HG03135 (cell line): ENCODE measurements around the gene GAPVD1.
A peak's percentile ranks its signal among the peaks of the same experiment; 100 is the strongest.

Source experiments
- ATAC-seq: cut with Tn5 transposase; IDR thresholded peaks from one replicate; pipeline ENCODE4 v1.9.1; 2021; ENCODE audit warnings: mild to moderate bottlenecking, moderate library complexity; ENCODE audit not compliant: unreplicated experiment

The GAPVD1 gene

DNA sequence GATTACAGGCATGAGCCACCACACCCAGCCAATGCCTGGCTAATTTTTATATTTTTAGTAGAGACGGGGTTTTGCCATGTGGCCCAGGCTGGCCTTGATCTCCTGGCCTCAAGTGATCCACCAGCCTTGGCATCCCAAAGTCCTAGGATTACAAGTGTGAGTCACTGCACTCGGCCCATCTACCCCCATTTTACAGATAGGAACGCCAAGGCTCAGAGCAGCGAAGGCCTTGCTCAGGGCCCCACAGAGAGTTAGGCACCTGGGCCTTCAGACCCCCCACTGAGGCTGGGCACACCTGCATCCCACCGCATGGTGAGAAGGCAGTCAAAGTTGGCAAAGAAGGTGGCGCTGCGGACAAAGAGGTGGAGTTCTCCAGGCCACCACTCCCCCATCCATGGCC lies 143.1 kb downstream of the GAPVD1 start:
- no peak for ATAC-seq

DNA sequence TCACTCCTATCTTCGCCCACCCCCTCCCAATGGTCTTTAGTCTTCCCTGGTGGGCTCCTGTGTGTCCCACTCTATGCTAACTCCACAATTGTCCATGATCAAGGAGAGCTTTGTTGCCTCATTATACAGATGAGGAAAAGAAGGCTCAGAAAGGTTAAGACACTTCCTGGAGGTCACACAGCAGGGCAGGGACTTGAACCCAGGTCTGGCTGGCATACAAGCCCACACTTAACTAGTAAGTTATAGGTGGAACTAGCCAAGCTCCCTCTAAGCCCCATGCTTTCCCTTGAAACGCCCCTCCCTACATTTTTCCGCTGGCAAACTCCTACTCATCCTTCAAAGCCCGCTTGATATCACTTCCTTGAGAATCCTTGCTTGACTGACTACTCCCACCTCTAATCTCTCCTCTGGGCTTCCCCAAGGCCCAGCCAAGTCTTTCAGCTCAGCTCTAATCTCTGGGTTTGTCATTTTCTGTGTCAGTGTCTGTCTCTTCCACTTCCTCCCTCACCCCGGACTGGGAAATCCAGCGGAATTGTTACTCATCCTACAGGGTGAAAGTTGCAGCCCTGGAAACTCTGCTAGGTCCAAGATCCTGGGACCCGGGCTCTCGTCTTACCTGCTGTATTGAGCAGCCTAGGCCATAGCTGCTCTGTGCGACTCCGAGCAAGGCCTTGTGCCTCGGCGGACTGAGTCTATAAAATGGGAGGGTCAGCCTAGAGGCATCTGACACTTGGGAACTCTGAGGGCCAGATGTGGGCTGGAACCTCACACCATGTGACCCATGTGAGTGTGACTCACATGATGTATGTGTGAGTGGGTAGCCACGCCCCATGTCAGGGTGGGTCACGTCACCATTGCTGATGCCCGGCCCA lies 144.5 kb downstream of the GAPVD1 start:
- ATAC-seq = no peak

DNA sequence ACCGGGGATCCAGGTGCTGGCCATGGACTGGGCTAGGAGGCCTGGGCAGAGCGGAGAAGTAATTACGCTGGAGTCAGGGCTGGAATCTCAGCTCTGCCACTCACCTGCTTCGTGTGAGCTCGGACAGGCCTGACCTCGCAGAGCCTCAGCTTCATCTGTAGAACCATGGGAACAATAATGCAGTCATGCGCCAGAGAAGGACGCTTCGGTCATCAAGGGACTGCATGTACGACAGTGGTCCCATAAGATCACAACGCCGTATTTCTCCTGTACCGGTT lies 145.1 kb downstream of the GAPVD1 start:
- no peak for ATAC-seq

DNA sequence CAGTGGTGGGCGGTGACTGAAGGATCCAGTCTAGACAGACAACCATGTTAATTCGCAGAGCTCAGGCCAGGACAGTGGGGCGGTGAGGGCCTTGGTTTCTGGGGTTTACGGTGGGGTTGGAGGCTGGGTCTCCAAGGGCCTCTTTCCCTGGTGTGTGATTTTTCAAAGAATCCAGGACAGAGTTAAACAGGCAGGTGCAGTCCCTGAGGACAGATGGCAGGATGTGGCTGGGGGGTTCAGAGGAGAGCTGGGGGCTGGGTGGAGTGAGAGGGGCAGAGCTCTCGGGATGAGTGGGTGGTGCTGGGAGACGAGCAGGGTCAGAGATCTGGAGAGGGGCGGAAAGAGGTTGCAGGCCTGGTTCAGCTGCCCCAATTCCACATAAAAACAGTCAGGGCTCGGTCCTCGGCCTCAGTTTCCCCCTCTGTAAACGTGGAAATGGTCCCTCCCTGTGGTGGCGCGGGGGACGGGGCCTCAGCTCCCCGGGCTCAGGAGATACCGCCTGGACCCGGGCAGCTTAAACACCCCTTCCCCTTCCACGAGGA lies 145.9 kb downstream of the GAPVD1 start:
- ATAC-seq = no peak

DNA sequence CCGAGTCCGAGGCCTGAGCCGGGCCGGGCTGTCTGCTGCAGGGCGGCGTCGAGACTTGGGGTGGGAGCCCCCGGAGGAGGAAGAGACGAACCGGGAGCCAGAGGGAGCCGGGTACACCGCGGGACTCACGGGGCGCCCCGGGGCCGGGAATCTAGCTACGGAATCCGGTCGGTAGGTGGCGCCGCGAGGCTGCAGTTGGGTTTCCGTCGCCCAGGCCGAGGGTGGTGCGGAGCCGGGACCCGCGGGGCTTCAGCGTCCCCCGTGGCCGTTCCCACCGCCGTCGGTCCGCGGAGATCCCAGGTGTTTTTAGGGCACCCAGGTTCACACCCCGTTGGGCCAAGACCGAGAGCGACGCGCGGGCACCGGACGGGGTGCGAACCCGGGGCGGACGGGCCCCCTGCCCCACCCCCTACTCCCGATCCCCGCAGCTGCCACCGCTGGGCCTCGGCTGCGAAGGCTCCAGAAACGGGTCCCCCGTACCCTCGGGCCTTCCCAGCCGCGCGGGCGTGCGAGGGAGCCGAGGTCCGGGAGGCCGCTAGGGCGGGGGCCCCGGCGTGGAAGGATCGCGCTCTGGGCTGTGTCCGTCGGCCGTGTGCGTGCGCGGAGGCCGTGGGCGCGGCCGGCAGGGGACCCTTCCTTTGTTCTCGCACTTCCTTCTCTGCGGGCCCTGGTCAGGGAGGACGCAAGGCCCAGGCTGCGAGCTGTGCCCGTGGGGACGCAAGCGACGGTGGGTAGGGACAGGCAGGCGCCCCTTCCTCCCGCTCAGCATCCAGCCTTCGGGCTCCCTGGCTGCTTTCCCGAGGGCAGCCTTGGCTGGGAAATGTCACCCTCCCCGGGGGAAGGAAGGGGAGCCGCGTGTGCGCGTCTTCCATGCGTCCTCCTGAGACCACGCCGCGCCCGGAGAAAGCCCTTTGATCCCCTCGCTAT lies 146.6 kb downstream of the GAPVD1 start:
- peak; percentile 76 for ATAC-seq

DNA sequence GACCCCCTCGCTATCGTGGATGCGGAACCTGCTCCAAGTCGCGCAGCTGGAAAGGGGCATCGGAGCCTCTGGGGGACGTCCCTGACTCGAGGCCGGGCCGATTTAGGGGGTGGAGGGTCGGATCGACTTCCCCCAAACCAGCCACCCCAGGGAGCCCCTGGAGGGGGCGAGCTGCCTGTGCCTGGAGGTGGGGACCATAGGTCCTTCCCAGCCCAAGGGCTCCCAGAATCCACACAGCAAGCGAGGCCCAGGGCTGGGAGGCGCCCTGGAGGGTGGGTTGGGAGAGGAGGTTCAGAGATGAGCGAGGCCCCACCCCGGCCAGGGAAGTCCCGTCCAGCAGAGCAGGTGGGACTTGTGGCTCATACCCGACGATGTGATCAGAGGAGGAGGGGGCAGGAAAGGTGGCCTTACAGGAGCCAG lies 147.6 kb downstream of the GAPVD1 start:
- ATAC-seq = no peak

DNA sequence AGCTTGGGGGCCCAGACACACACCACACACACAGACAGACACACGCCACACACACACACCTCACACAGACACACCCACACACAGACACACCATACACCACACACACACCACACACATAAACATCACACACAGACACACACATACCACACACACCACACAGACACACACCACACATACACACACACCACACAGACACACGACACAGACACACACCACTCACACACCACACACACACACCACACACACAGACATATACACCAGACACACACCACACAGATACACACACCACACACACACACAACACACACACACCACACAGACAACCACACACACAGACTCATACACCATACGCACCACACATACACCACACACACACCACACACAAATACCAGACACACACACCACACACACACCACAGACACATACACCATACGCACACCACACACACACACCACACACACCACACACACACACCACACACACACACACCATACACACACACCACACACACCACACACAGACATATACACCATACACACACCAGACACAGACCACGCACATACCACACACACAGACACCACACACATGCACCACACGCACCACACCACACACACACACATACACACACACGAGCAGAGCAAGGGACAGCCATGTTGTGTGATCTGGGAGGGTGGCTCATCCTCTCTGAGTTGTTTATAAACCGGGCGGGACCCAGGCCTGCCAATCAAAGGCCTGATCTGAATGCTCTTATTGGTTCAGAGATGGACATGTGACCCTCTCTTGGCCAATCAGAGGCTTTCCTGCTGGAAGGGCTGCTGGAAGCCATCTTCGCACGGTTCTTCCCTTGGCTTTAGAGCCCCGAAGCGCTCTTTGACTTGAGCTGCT lies 148.3 kb downstream of the GAPVD1 start:
- no peak for ATAC-seq

DNA sequence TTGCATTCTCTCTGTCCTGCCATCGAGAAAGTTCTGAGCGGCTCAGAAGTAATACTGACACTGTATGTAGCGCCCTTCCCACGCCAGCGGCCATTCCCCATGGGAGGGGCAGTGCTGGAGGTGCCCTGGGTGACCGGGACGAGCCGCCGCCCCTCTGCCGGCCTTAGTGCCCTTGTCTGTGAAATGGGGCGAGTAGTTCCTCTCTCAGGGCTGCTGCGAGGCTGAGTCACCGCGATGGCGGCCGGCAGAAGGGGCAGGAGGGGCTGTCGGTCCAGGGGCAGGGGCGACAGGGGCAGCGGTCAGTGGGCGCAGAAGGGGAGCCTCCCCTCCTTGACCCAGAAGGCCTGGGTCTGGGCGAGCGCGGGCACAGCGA lies 148.9 kb downstream of the GAPVD1 start:
- ATAC-seq = no peak

DNA sequence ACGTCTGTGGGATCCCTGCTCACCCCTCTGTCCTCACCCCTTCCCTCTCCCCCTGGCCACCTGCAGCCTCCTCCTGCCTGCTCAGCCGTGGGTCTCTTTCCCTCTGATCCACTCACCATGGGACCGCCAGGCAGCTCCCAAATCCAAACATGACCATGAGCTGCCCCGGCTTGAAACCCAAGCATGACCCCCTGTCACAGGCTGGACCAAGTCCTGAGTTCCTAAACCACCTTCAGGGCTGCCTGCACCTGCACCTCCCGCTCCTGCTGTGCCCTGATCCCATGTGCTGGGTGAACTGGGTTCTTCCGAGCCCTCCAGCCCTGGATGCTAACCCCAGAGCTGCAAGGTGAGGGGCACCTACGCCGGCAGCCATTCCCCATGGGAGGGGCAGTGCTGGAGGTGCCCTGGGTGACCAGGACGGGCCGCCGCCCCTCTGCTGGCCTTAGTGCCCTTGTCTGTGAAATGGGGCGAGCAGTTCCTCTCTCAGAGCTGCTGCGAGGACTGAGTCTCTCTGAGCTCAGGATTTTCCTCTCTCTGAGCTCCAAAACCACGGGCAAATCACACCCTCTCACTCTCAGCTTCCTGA lies 149.6 kb downstream of the GAPVD1 start:
- no peak for ATAC-seq

DNA sequence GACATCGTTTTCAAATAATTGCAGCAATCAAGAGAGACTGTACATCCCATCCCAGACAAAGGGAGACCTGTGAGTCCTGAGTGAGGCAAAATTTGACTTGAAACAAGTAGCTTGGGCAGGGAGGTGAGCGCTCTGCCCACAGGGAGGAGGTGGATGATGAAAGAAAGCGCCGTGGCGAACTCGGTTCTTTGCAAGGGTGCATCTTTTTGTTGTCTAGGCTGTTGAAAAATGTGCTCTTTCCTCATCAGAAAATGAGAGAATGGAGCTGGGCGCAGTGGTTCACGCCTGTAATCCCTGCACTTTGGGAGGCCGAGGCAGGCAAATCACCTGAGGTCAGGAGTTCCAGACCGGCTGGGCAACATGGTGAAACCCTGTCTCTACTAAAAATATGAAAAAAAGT lies 150.5 kb downstream of the GAPVD1 start:
- ATAC-seq = no peak

DNA sequence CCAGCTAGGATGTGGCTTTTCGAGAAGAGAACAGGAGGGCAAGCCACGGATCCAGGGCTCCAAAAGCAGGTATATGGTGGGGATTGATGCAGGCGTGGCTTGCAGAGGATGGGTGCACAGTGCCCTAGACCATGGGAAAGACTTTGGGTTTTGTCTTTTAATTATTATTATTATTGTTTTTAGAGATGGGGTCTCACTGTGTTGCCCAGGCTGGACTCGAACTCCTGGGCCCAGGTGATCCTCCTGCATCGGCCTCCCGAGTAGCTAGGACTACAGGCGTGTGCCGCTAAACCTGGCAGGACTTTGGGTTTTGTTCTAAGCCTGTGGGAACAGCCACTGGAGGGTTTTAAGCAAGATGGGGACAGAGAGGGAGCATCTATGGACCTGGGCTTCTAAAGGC lies 152.0 kb downstream of the GAPVD1 start:
- no peak for ATAC-seq

DNA sequence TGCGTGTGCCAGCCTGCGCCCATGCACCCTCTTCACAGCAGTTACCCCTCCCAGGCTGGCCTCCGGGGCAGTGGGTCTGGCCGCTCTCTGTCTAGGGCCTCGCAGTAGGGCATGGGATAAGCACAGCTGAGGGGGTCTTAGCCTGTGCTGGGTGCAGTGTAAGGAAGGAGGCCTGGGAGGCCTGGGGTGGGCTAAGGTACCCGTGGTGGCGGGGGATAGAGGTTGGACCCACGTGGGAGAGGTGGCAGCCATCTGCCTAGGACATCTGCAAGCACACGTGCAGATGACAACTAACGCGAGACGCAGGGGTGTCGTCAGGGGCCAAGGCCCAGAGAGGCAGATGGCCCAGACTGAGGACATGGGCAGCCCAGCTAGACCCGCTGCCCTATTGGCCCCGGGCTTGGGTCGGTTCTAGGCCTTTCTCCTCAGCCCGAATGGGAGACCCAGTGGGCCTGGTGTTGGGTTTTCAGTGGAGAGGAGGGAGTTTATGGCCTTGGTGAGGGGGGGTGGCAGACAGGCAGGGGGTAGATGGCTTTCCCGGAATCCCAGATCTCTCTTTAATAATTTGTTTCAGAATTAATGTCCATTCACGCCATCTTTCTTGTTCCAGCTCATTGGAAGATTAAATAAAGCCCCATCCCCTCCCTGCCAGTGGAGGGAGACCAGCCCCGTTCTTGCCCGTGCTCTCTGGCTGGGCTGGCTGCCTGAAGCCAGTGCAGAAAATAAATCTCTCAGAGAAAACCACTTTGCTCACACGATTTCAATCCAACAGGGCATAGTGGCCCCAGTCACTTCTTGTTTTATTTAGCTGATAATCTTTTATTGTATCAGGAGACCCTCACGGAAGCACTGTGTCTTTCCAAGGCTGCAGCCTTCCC lies 154.2 kb downstream of the GAPVD1 start:
- ATAC-seq = no peak

DNA sequence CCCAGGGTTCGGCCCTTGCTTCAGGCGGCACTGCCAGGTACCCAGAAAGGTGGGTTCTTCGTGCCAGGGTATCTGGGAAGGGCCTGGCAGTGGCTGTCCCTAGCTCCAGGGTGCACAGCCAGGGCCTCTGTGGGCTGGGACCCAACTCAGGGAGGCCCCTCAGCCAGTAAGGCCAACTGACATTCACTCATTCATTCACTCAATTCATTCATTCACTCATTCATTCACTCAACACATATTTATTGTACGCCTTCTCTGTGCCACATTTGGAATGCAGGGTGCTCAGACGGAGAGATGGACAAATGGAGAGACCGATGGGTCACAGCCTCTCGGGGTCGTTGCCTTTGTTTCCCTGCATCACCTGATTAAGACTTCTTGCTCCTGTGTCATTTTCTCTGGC lies 154.9 kb downstream of the GAPVD1 start:
- ATAC-seq = no peak
